GM23338 (cell line): ENCODE measurements around the gene KIF19. TPM values are rescaled to one million over a fixed set of nuclear protein-coding genes. Genes with fewer than 3 reads are reported as not detected.
A peak's percentile ranks its signal among the peaks of the same experiment; 100 is the strongest.

Experiments used
- ATAC-seq: fragments of 200-7000 bp; cut with Tn5 transposase; 3 replicates; pipeline ENCODE4 v1.9.1; 2020
- DNase-seq: peaks from one replicate; pipeline ENCODE4 v3.0.0-alpha.2; 2015; ENCODE audit warnings: low spot score
- H2AFZ ChIP-seq: fragments of 200-600 bp; sonication (generic); 2 replicates; pipeline ENCODE4 v1.8.0; 2016; ENCODE audit warnings: antibody characterized with exemption, mild to moderate bottlenecking, moderate library complexity
- H3F3A ChIP-seq: fragments of 200-600 bp; sonication (generic); replicated peaks from 2 replicates; pipeline ENCODE4 v1.8.0; 2017; ENCODE audit warnings: antibody characterized with exemption, mixed run types, low read depth
- H3K27ac ChIP-seq: fragments of 200-600 bp; sonication (generic); 2 replicates; pipeline ENCODE4 v1.6.1; 2016; ENCODE audit warnings: low read depth
- H3K27me3 ChIP-seq: fragments of 200-600 bp; sonication (generic); 2 replicates; pipeline ENCODE4 v1.8.0; 2016; ENCODE audit warnings: mild to moderate bottlenecking, mixed run types, moderate library complexity; ENCODE audit not compliant: insufficient read depth
- H3K36me3 ChIP-seq: fragments of 200-600 bp; sonication (generic); 2 replicates; pipeline ENCODE4 v1.8.0; 2016; ENCODE audit warnings: mild to moderate bottlenecking; ENCODE audit not compliant: insufficient read depth
- H3K4me1 ChIP-seq: fragments of 200-600 bp; sonication (generic); 2 replicates; pipeline ENCODE4 v1.8.0; 2016; ENCODE audit warnings: mild to moderate bottlenecking, moderate library complexity; ENCODE audit not compliant: insufficient read depth
- H3K4me2 ChIP-seq: fragments of 200-600 bp; sonication (generic); 2 replicates; pipeline ENCODE4 v1.7.1; 2017; ENCODE audit warnings: mixed run types
- H3K4me3 ChIP-seq: fragments of 200-600 bp; sonication (generic); 2 replicates; pipeline ENCODE4 v1.6.1; 2016; ENCODE audit warnings: mixed run types
- H3K79me2 ChIP-seq: fragments of 200-600 bp; sonication (generic); replicated peaks from 2 replicates; pipeline ENCODE4 v1.8.0; 2017; ENCODE audit warnings: mild to moderate bottlenecking; ENCODE audit not compliant: insufficient read depth
- H3K9me2 ChIP-seq: fragments of 200-600 bp; sonication (generic); 2 replicates; pipeline ENCODE4 v1.8.0; 2017; ENCODE audit not compliant: insufficient read depth
- H4K20me1 ChIP-seq: fragments of 200-600 bp; sonication (generic); replicated peaks from 2 replicates; pipeline ENCODE4 v1.8.0; 2017; ENCODE audit warnings: mild to moderate bottlenecking; ENCODE audit not compliant: insufficient read depth
- H3K27ac Mint-ChIP-seq: 2 replicates; pipeline ENCODE4 v1.8.0; 2020; ENCODE audit warnings: inconsistent platforms, mild to moderate bottlenecking, moderate library complexity, mixed read lengths
- H3K27me3 Mint-ChIP-seq: 3 replicates; pipeline ENCODE4 v1.8.0; 2022; ENCODE audit warnings: low read depth, mild to moderate bottlenecking, moderate library complexity, mixed read lengths, inconsistent platforms; ENCODE audit not compliant: insufficient read depth, poor library complexity
- H3K36me3 Mint-ChIP-seq: 3 replicates; pipeline ENCODE4 v1.8.0; 2021; ENCODE audit warnings: low read depth, mild to moderate bottlenecking, inconsistent platforms, moderate library complexity, mixed read lengths
- H3K4me1 Mint-ChIP-seq: 3 replicates; pipeline ENCODE4 v1.8.0; 2020; ENCODE audit warnings: mild to moderate bottlenecking, inconsistent platforms, mixed read lengths
- H3K4me3 Mint-ChIP-seq: 3 replicates; pipeline ENCODE4 v1.8.0; 2021; ENCODE audit warnings: moderate library complexity, mild to moderate bottlenecking, inconsistent platforms, mixed read lengths
- H3K9me3 Mint-ChIP-seq: 3 replicates; pipeline ENCODE4 v1.8.0; 2020; ENCODE audit warnings: moderate library complexity, mild to moderate bottlenecking, inconsistent platforms, mixed read lengths
- CREB1 ChIP-seq: fragments of 250-450 bp; sonication (Bioruptor Pico); IDR thresholded peaks from 2 replicates; pipeline ENCODE4 v1.5.0; 2020; ENCODE audit warnings: low read depth, mild to moderate bottlenecking, moderate library complexity
- CTCF ChIP-seq, 2 experiments: fragments of 200-600 bp in 1 of 2; sonication (generic) in 1 of 2; conservative IDR thresholded peaks; 2 replicates each; pipeline versions ENCODE4 v1.5.1 to v1.6.1; 2016 to 2017; ENCODE audit warnings: antibody characterized with exemption in 2 of 2, low read depth in 2 of 2, mild to moderate bottlenecking in 2 of 2, moderate library complexity in 1 of 2
- EZH2 ChIP-seq: fragments of 200-600 bp; sonication (generic); IDR thresholded peaks from one replicate; pipeline ENCODE4 v1.8.0; 2017; ENCODE audit warnings: antibody characterized with exemption, mild to moderate bottlenecking, low read depth; ENCODE audit not compliant: unreplicated experiment
- EZH2phosphoT487 ChIP-seq: fragments of 200-600 bp; sonication (generic); IDR thresholded peaks from one replicate; pipeline ENCODE4 v1.8.1; 2018; ENCODE audit warnings: antibody characterized with exemption; ENCODE audit not compliant: unreplicated experiment
- JUNB ChIP-seq: IDR thresholded peaks from one replicate; pipeline ENCODE4 v1.6.1; 2016; ENCODE audit warnings: antibody characterized with exemption; ENCODE audit not compliant: unreplicated experiment
- NANOG ChIP-seq: IDR thresholded peaks from 2 replicates; pipeline ENCODE4 v1.6.1; 2016; ENCODE audit warnings: antibody characterized with exemption, borderline replicate concordance
- STAT1 ChIP-seq: IDR thresholded peaks from one replicate; pipeline ENCODE4 v1.6.1; 2016; ENCODE audit warnings: antibody characterized with exemption; ENCODE audit not compliant: unreplicated experiment
- ZNF331 ChIP-seq: fragments of 250-450 bp; sonication (Bioruptor Pico); IDR thresholded peaks from 2 replicates; pipeline ENCODE4 v1.5.0; 2020; ENCODE audit warnings: low read depth, mild to moderate bottlenecking, moderate library complexity
- ZNF462 ChIP-seq: fragments of 250-450 bp; sonication (Bioruptor Pico); IDR thresholded peaks from 2 replicates; pipeline ENCODE4 v1.5.0; 2020; ENCODE audit warnings: mild to moderate bottlenecking, moderate library complexity
- polyA plus RNA-seq: library from polyadenylated mRNA; unstranded; fragments of >200 nt; fragmentation: Nextera tagmentation; extraction: Ambion mirVana; gene quantifications from 2 replicates; pipeline ENCODE4 v1.2.1, GENCODE V29; 2016
- total RNA-seq: library from RNA; depleted of rRNA; stranded (reverse); fragments of >200 nt; shearing (Covaris generic); gene quantifications from 2 replicates; pipeline ENCODE4 v1.2.3, GENCODE V29; 2014
- TF ChIP-seq, protein P1 (sequence below): IDR thresholded peaks from 2 replicates; pipeline ENCODE4 v1.6.1; 2016; ENCODE audit warnings: antibody characterized with exemption
- TF ChIP-seq, protein P2 (sequence below): IDR thresholded peaks from one replicate; pipeline ENCODE4 v1.6.1; 2018; ENCODE audit warnings: antibody characterized with exemption; ENCODE audit not compliant: unreplicated experiment

Gene KIF19
- total and polyA plus RNA-seq, 2 experiments from 2014 or later = 0.35 to 0.36 TPM

- Histone ChIP-seq H3K4me2 (no peak overlapping the region), H3K27me3 (no peaks in the 10 kb centered on the region), H3K79me2 (no peaks in the 10 kb centered on the region), H3F3A (no peaks in the 10 kb centered on the region), H3K4me1 (no peaks in the 10 kb centered on the region; the same call in 1 of the 2 replicates), H3K4me3 (no peak overlapping the region), H3K36me3 (no peaks in the 10 kb centered on the region), H2AFZ (no peak overlapping the region), H3K27ac (no peak overlapping the region), H3K9me2 (no peaks in the 10 kb centered on the region), H4K20me1 (no peaks in the 10 kb centered on the region)
- Mint-ChIP-seq H3K9me3 (no peaks in the 10 kb centered on the region; the same call in 2 of the 3 replicates), H3K36me3 (no peaks in the 10 kb centered on the region), H3K4me1 (peaks cover 20% of the 10 kb centered on the region), H3K27me3 (peaks cover 6% of the 10 kb centered on the region), H3K4me3 (no peak overlapping the region), H3K27ac (no peak overlapping the region; the same call in 1 of the 2 replicates)
- ATAC-seq (peak; percentile 65), DNase-seq (no peak)
- no peak for TF ChIP-seq JUNB
- TF ChIP-seq, protein P1, sequence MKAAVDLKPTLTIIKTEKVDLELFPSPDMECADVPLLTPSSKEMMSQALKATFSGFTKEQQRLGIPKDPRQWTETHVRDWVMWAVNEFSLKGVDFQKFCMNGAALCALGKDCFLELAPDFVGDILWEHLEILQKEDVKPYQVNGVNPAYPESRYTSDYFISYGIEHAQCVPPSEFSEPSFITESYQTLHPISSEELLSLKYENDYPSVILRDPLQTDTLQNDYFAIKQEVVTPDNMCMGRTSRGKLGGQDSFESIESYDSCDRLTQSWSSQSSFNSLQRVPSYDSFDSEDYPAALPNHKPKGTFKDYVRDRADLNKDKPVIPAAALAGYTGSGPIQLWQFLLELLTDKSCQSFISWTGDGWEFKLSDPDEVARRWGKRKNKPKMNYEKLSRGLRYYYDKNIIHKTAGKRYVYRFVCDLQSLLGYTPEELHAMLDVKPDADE = no peak
- no peak for TF ChIP-seq CTCF (conservative IDR thresholded peaks at IDR 0.05; ENCODE audit: low read depth in 2 of 2)
- TF ChIP-seq CREB1 (CRISPR knock-in tag) = no peak
- TF ChIP-seq ZNF462 (CRISPR knock-in tag) = no peak
- TF ChIP-seq NANOG = no peak
- TF ChIP-seq ZNF331 (CRISPR knock-in tag) = no peak
- TF ChIP-seq EZH2 = no peak
- no peak for TF ChIP-seq STAT1
- no peak for TF ChIP-seq EZH2phosphoT487
- TF ChIP-seq, protein P2, sequence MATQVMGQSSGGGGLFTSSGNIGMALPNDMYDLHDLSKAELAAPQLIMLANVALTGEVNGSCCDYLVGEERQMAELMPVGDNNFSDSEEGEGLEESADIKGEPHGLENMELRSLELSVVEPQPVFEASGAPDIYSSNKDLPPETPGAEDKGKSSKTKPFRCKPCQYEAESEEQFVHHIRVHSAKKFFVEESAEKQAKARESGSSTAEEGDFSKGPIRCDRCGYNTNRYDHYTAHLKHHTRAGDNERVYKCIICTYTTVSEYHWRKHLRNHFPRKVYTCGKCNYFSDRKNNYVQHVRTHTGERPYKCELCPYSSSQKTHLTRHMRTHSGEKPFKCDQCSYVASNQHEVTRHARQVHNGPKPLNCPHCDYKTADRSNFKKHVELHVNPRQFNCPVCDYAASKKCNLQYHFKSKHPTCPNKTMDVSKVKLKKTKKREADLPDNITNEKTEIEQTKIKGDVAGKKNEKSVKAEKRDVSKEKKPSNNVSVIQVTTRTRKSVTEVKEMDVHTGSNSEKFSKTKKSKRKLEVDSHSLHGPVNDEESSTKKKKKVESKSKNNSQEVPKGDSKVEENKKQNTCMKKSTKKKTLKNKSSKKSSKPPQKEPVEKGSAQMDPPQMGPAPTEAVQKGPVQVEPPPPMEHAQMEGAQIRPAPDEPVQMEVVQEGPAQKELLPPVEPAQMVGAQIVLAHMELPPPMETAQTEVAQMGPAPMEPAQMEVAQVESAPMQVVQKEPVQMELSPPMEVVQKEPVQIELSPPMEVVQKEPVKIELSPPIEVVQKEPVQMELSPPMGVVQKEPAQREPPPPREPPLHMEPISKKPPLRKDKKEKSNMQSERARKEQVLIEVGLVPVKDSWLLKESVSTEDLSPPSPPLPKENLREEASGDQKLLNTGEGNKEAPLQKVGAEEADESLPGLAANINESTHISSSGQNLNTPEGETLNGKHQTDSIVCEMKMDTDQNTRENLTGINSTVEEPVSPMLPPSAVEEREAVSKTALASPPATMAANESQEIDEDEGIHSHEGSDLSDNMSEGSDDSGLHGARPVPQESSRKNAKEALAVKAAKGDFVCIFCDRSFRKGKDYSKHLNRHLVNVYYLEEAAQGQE = no peak
Observed at GRCh38 chr17:74335529-74336062, 9.6 kb downstream of the KIF19 start.
